HCT116 (cell line): Measurements from ENCODE around the gene PDLIM7. TPM values are rescaled to one million over a fixed set of nuclear protein-coding genes. Genes with fewer than 3 reads are reported as not detected.

ENCODE experiments used
- ATAC-seq: fragments of 200-7000 bp; cut with Tn5 transposase; 2 replicates; pipeline ENCODE4 v1.9.1; 2020; ENCODE audit warnings: mild to moderate bottlenecking, moderate library complexity
- BruUV-seq: library from RNA; stranded (reverse); fragments of 400-500 nt; replicated peaks from 2 replicates; lab custom pipeline; 2021; lab: Mats Ljungman, UMichigan
- CTCF ChIA-PET: fragments of 300-600 bp; sonication (Branson Sonifier 250); formaldehyde crosslinking; loops from one replicate; lab custom pipeline; 2021; ENCODE audit warnings: antibody characterized with exemption; lab: Charles Lee
- POLR2A ChIA-PET: fragments of 300-600, 350-600 bp; sonication (Branson Sonifier 250); formaldehyde crosslinking; loops from one replicate; lab custom pipeline; 2021; ENCODE audit warnings: antibody characterized with exemption; lab: Charles Lee
- RAD21 ChIA-PET, 2 experiments: fragments of 300-600 bp; sonication (Branson Sonifier 250); formaldehyde crosslinking; loops; one replicate each; lab custom pipeline; 2023; ENCODE audit warnings: low total read pairs in 2 of 2; ENCODE audit not compliant: uncharacterized antibody in 2 of 2, unreplicated experiment in 2 of 2, low non-redundant PET in 1 of 2; lab: Charles Lee
- DNase-seq: peaks from one replicate; pipeline ENCODE4 v3.0.0-alpha.2; 2010; ENCODE audit warnings: low read depth, low spot score
- H2AFZ ChIP-seq: fragments of 200-600 bp; shearing (Covaris generic), sonication (generic); 2 replicates; pipeline ENCODE4 v1.6.1; 2017; ENCODE audit warnings: low read depth, mixed run types, mixed read lengths, antibody characterized with exemption, low read length; ENCODE audit not compliant: poor library complexity, severe bottlenecking
- H3K27ac ChIP-seq: 2 replicates; pipeline ENCODE4 v1.5.1; 2012; ENCODE audit warnings: low read depth, low read length
- H3K27me3 ChIP-seq: fragments of 200-600 bp; sonication (generic); 2 replicates; pipeline ENCODE4 v1.6.1; 2016; ENCODE audit warnings: mixed run types, low read length, mixed read lengths; ENCODE audit not compliant: insufficient read depth
- H3K36me3 ChIP-seq, 2 experiments: fragments of 200-500 bp in 1 of 2; fragments of 200-600 bp in 1 of 2; sonication (Bioruptor generic) in 1 of 2; sonication (generic) in 1 of 2; 2 replicates each; pipeline versions ENCODE4 v1.5.1 to v1.6.1; 2014 to 2016; ENCODE audit warnings: low read length in 2 of 2, inconsistent platforms in 1 of 2, mixed read lengths in 1 of 2, mixed run types in 1 of 2; ENCODE audit not compliant: insufficient read depth in 2 of 2, control insufficient read depth in 1 of 2
- H3K4me1 ChIP-seq, 2 experiments: fragments of 200-600 bp in 1 of 2; sonication (generic) in 1 of 2; 2 replicates each; pipeline versions ENCODE4 v1.5.1 to v1.6.1; 2012 to 2017; ENCODE audit warnings: low read length in 2 of 2, inconsistent platforms in 1 of 2, mild to moderate bottlenecking in 1 of 2, mixed read lengths in 1 of 2, mixed run types in 1 of 2, moderate library complexity in 1 of 2; ENCODE audit not compliant: insufficient read depth in 2 of 2, control insufficient read depth in 1 of 2
- H3K4me2 ChIP-seq: fragments of 200-600 bp; sonication (generic); 2 replicates; pipeline ENCODE4 v1.6.1; 2017; ENCODE audit warnings: mixed run types, low read length, mixed read lengths
- H3K4me3 ChIP-seq, 2 experiments: fragments of 200-600 bp in 1 of 2; sonication (generic) in 1 of 2; replicated peaks in 1 of 2; 2 replicates each; pipeline ENCODE4 v1.5.1; 2011 to 2016; ENCODE audit warnings: low read length in 2 of 2, control low read depth in 1 of 2, low read depth in 1 of 2, mild to moderate bottlenecking in 1 of 2, mixed read lengths in 1 of 2, mixed run types in 1 of 2
- H3K79me2 ChIP-seq: fragments of 200-600 bp; sonication (generic); 2 replicates; pipeline ENCODE4 v1.6.1; 2017; ENCODE audit warnings: mild to moderate bottlenecking, mixed run types, low read length, moderate library complexity, mixed read lengths; ENCODE audit not compliant: insufficient read depth
- H3K9ac ChIP-seq: fragments of 200-600 bp; sonication (generic); 2 replicates; pipeline ENCODE4 v1.6.1; 2016; ENCODE audit warnings: low read length, mixed read lengths
- H3K9me2 ChIP-seq: fragments of 200-600 bp; sonication (generic), shearing (Covaris generic); 2 replicates; pipeline ENCODE4 v1.6.1; 2017; ENCODE audit warnings: mixed run types, mild to moderate bottlenecking, moderate library complexity; ENCODE audit not compliant: insufficient read depth
- H3K9me3 ChIP-seq, 2 experiments: fragments of 200-500 bp in 1 of 2; fragments of 200-600 bp in 1 of 2; sonication (Bioruptor generic) in 1 of 2; sonication (generic) in 1 of 2; 2 replicates each; pipeline ENCODE4 v1.6.1; 2014 to 2017; ENCODE audit warnings: low read length in 2 of 2, mixed read lengths in 2 of 2, inconsistent platforms in 1 of 2, low read depth in 1 of 2, mild to moderate bottlenecking in 1 of 2, mixed run types in 1 of 2, moderate library complexity in 1 of 2; ENCODE audit not compliant: control insufficient read depth in 1 of 2, insufficient read depth in 1 of 2
- H4K20me1 ChIP-seq: fragments of 200-600 bp; sonication (generic), shearing (Covaris generic); 2 replicates; pipeline ENCODE4 v1.6.1; 2017; ENCODE audit warnings: mixed run types, mild to moderate bottlenecking, moderate library complexity; ENCODE audit not compliant: insufficient read depth
- CBX3 ChIP-seq: IDR thresholded peaks from 2 replicates; pipeline ENCODE4 v1.6.1; 2012; ENCODE audit warnings: low read depth
- CEBPB ChIP-seq: IDR thresholded peaks from 2 replicates; pipeline ENCODE4 v1.6.1; 2012; ENCODE audit warnings: low read depth
- EZH2 ChIP-seq: fragments of 200-600 bp; sonication (generic); IDR thresholded peaks from 2 replicates; pipeline ENCODE4 v1.6.1; 2017; ENCODE audit warnings: antibody characterized with exemption, mixed run types
- EZH2phosphoT487 ChIP-seq: fragments of 200-600 bp; IDR thresholded peaks from 2 replicates; pipeline ENCODE4 v1.6.1; 2018; ENCODE audit warnings: antibody characterized with exemption, borderline replicate concordance
- JUND ChIP-seq: IDR thresholded peaks from 2 replicates; pipeline ENCODE4 v1.6.1; 2012
- POLR2A ChIP-seq: IDR thresholded peaks from 2 replicates; pipeline ENCODE4 v1.7.0; 2011; ENCODE audit warnings: borderline replicate concordance; ENCODE audit not compliant: insufficient read depth, insufficient read length; ENCODE audit errors: extremely low read depth
- POLR2AphosphoS5 ChIP-seq: IDR thresholded peaks from 2 replicates; pipeline ENCODE4 v1.6.1; 2011; ENCODE audit warnings: mild to moderate bottlenecking, low read depth, low read length, moderate library complexity
- REST ChIP-seq: IDR thresholded peaks from 2 replicates; pipeline ENCODE4 v1.6.1; 2012; ENCODE audit warnings: low read depth
- SIN3A ChIP-seq: IDR thresholded peaks from 2 replicates; pipeline ENCODE4 v1.6.1; 2012; ENCODE audit warnings: low read depth
- SP1 ChIP-seq: IDR thresholded peaks from 2 replicates; pipeline ENCODE4 v1.6.1; 2012; ENCODE audit warnings: low read depth
- TCF7L2 ChIP-seq: IDR thresholded peaks from 2 replicates; pipeline ENCODE4 v1.7.0; 2011; ENCODE audit warnings: borderline replicate concordance, inconsistent platforms; ENCODE audit not compliant: insufficient read depth, insufficient read length; ENCODE audit errors: extremely low read depth
- ZFX ChIP-seq: fragments of 450-650 bp; IDR thresholded peaks from 2 replicates; pipeline ENCODE4 v1.6.1; 2017
- ZNF274 ChIP-seq: fragments of 200-500 bp; sonication (Bioruptor generic); IDR thresholded peaks from 2 replicates; pipeline ENCODE4 v1.6.1; 2014; ENCODE audit warnings: mild to moderate bottlenecking, low read depth, low read length, inconsistent platforms
- intact Hi-C: fragments of 100-400 bp; cut with micrococcal nuclease; formaldehyde crosslinking; loops from 2 replicates; pipeline ENCODE4 v1.10.0; 2022
- total RNA-seq: library from RNA; stranded (reverse); gene quantifications from one replicate; pipeline ENCODE4 v1.2.1, GENCODE V29; 2021; ENCODE audit not compliant: unreplicated experiment
- TF ChIP-seq, protein P1 (sequence below): IDR thresholded peaks from 2 replicates; pipeline ENCODE4 v1.6.1; 2012

Gene PDLIM7
- total RNA-seq, 1 experiment from 2014 or later: 153 TPM

GRCh38 chr5:177483042-177483441 is 14.4 kb downstream of the PDLIM7 start:
- Histone ChIP-seq H3K27ac (no peak overlapping the region), H3K27me3 (no peaks in the 10 kb centered on the region), H2AFZ (no peak overlapping the region), H3K4me1 (no peaks in the 10 kb centered on the region; a peak in 1 of 4 replicates), H3K4me2 (no peak overlapping the region), H3K36me3 (peaks cover 7 to 11% of the 10 kb centered on the region in 2 experiments; a peak in 2 of 4 replicates), H3K9me2 (no peaks in the 10 kb centered on the region), H3K4me3 (no peak overlapping the region), H4K20me1 (no peaks in the 10 kb centered on the region), H3K9me3 (no peaks in the 10 kb centered on the region), H3K79me2 (no peaks in the 10 kb centered on the region), H3K9ac (no peak overlapping the region)
- RAD21 ChIA-PET: no interaction called here
- no peak for DNase-seq
- intact Hi-C loops: no loop called here
- POLR2A ChIA-PET: no interaction called here
- CTCF ChIA-PET: no interaction called here
- no TSS peak for BruUV-seq
- ATAC-seq: no peak
- TF ChIP-seq SP1 (no peak), ZNF274 (no peak), EZH2 (no peak), ZFX (no peak), POLR2A (no peak), CBX3 (no peak), SIN3A (no peak), CEBPB (no peak)
- TF ChIP-seq, protein P1, sequence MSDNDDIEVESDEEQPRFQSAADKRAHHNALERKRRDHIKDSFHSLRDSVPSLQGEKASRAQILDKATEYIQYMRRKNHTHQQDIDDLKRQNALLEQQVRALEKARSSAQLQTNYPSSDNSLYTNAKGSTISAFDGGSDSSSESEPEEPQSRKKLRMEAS: no peak

- H3K36me3 ChIP-seq: peaks cover 3 to 4% of the 10 kb centered on the region in 2 experiments; a peak in 1 of 4 replicates
- H3K4me3 ChIP-seq: no peak overlapping the region
- ChIA-PET RAD21 (no interaction called here), CTCF (no interaction called here), POLR2A (no interaction called here)
- BruUV-seq: no TSS peak
- no peak overlapping the region for H2AFZ ChIP-seq
- no peak overlapping the region for H3K9ac ChIP-seq
- ATAC-seq: peak; percentile 21
- H3K79me2 ChIP-seq: no peaks in the 10 kb centered on the region
- no peak overlapping the region for H3K4me2 ChIP-seq
- no peak overlapping the region for H3K27ac ChIP-seq
- H4K20me1 ChIP-seq: no peaks in the 10 kb centered on the region
- no peaks in the 10 kb centered on the region for H3K27me3 ChIP-seq
- intact Hi-C loops: no loop called here
- no peaks in the 10 kb centered on the region for H3K9me2 ChIP-seq
- TF ChIP-seq TCF7L2 (no peak), POLR2AphosphoS5 (peak; percentile 33; the same call in 1 of the 2 replicates), SIN3A (no peak), REST (no peak), JUND (no peak), ZFX (no peak), EZH2phosphoT487 (no peak), ZNF274 (no peak)
- TF ChIP-seq, protein P1: no peak
- DNase-seq: no peak
- H3K9me3 ChIP-seq: no peaks in the 10 kb centered on the region
- no peaks in the 10 kb centered on the region; a peak in 1 of 4 replicates for H3K4me1 ChIP-seq
Measured at GRCh38 chr5:177482359-177482795, 15.0 kb downstream of the PDLIM7 start.
